ENCODE data around the gene KCNMA1. TPM values are rescaled to one million over a fixed set of nuclear protein-coding genes. Genes with fewer than 3 reads are reported as not detected.

The KCNMA1 gene
- total and polyA plus RNA-seq, 9 of the 15 experiments (the other 6 are each of a cell fraction or from before 2014, with no cell fraction given): 0.01 to 0.95 (median 0.15) TPM; not detected in 4

GRCh38 chr10:77015360-77015759 lies 622.2 kb downstream of the KCNMA1 start:
- Histone ChIP-seq H3K27me3 (ENCODE audit: control insufficient read depth in 2 of 2, insufficient read depth in 2 of 2, low read length in 2 of 2) (no peaks in the 10 kb centered on the region), H3K36me3 (ENCODE audit: control insufficient read depth, insufficient read depth, low read length) (no peaks in the 10 kb centered on the region), H2AFZ (ENCODE audit: low read depth, low read length) (no peak overlapping the region), H3K4me3 (no peak overlapping the region), H3K9me1 (ENCODE audit: control insufficient read depth, insufficient read depth, low read length) (no peaks in the 10 kb centered on the region), H4K20me1 (replicated peaks; ENCODE audit: control insufficient read depth, insufficient read depth, low read length) (no peaks in the 10 kb centered on the region), H3K79me2 (ENCODE audit: control insufficient read depth, insufficient read depth, low read length) (no peaks in the 10 kb centered on the region), H3K27ac (ENCODE audit: extremely low read depth, low read depth, low read length) (no peak overlapping the region), H3K9ac (ENCODE audit: insufficient read depth in 1 of 2, low read depth in 2 of 2, low read length in 2 of 2) (no peak overlapping the region), H3K4me1 (replicated peaks in 1 of 2; ENCODE audit: control insufficient read depth in 2 of 2, insufficient read depth in 2 of 2, low read length in 2 of 2) (no peaks in the 10 kb centered on the region), H3K4me2 (ENCODE audit: insufficient read depth, low read length) (no peak overlapping the region), H3K9me3 (replicated peaks; ENCODE audit: control insufficient read depth, insufficient read depth, low read depth, low read length) (no peaks in the 10 kb centered on the region)
- DNase-seq (ENCODE audit: extremely low read depth in 1 of 4, low spot score in 3 of 4): no peak
- ChIA-PET POLR2A (no interaction called here), CTCF (ENCODE audit: low intra/inter-chr PET ratio) (no interaction called here)
- 5% methylated on average over 1 of the region's 1 CpG for WGBS (ENCODE audit: insufficient coverage, low coverage, missing lambda C conversion rate)
- TF ChIP-seq JUNB (CRISPR knock-in tag; conservative IDR thresholded peaks at IDR 0.05): no peak
- ATAC-seq: no peak
- no peak for FAIRE-seq
- in situ Hi-C loops (cut with MboI): no loop called here
- intact Hi-C loops (cut with micrococcal nuclease): no loop called here
- BruUV-seq (replicated peaks): no TSS peak

GRCh38 chr10:77012812-77013500 lies 624.7 kb downstream of the KCNMA1 start:
- no peak overlapping the region for H3K9ac ChIP-seq (ENCODE audit: insufficient read depth in 1 of 2, low read depth in 2 of 2, low read length in 2 of 2)
- no peak overlapping the region for H3K4me3 ChIP-seq
- no peaks in the 10 kb centered on the region for H4K20me1 ChIP-seq (replicated peaks; ENCODE audit: control insufficient read depth, insufficient read depth, low read length)
- no peak overlapping the region for H2AFZ ChIP-seq (ENCODE audit: low read depth, low read length)
- CTCF ChIA-PET (ENCODE audit: low intra/inter-chr PET ratio): no interaction called here
- intact Hi-C loops (cut with micrococcal nuclease): no loop called here
- no peak overlapping the region for H3K27ac ChIP-seq (ENCODE audit: extremely low read depth, low read depth, low read length)
- FAIRE-seq: no peak
- H3K27me3 ChIP-seq (ENCODE audit: control insufficient read depth in 2 of 2, insufficient read depth in 2 of 2, low read length in 2 of 2): no peaks in the 10 kb centered on the region
- POLR2A ChIA-PET: interaction anchor here (0.6 kb wide), 1 partner anchor 40 kb away, joined by 3 read pairs; no protein-coding TSS in a partner anchor
- no peaks in the 10 kb centered on the region for H3K9me1 ChIP-seq (ENCODE audit: control insufficient read depth, insufficient read depth, low read length)
- no peaks in the 10 kb centered on the region for H3K36me3 ChIP-seq (ENCODE audit: control insufficient read depth, insufficient read depth, low read length)
- in situ Hi-C loops (cut with MboI): no loop called here
- DNase-seq (ENCODE audit: extremely low read depth in 1 of 4, low spot score in 3 of 4): no peak
- no TSS peak for BruUV-seq (replicated peaks)
- no peaks in the 10 kb centered on the region for H3K4me1 ChIP-seq (replicated peaks in 1 of 2; ENCODE audit: control insufficient read depth in 2 of 2, insufficient read depth in 2 of 2, low read length in 2 of 2)
- no peak for TF ChIP-seq ELF2 (CRISPR knock-in tag; IDR thresholded peaks at IDR 0.05)
- TF ChIP-seq USF2 (CRISPR knock-in tag; IDR thresholded peaks at IDR 0.05): no peak
- no peak for TF ChIP-seq SMAD4 (CRISPR knock-in tag; conservative IDR thresholded peaks at IDR 0.05)
- no peak for TF ChIP-seq FOXJ2 (tag; IDR thresholded peaks at IDR 0.05)
- no peak for TF ChIP-seq GABPB2 (CRISPR knock-in tag; conservative IDR thresholded peaks at IDR 0.05)
- TF ChIP-seq GMEB1 (CRISPR knock-in tag; IDR thresholded peaks at IDR 0.05): no peak
- ATAC-seq: no peak
- H3K79me2 ChIP-seq (ENCODE audit: control insufficient read depth, insufficient read depth, low read length): no peaks in the 10 kb centered on the region
- 0% methylated on average over 2 of the region's 2 CpGs for WGBS (ENCODE audit: insufficient coverage, low coverage, missing lambda C conversion rate)
- no peak overlapping the region for H3K4me2 ChIP-seq (ENCODE audit: insufficient read depth, low read length)
- H3K9me3 ChIP-seq (replicated peaks; ENCODE audit: control insufficient read depth, insufficient read depth, low read depth, low read length): no peaks in the 10 kb centered on the region
